ENCODE measurements around the gene SERHL2.
"Not testable (repeated sequence)": the region's sequence is repeated elsewhere in the genome, so short reads cannot be mapped to it uniquely, and the experiment has no call there.

SERHL2 gene

GRCh38 chr22:42608823-42609361 lies 55.1 kb downstream of the SERHL2 start:
- no peak for DNase-seq

- DNase-seq = no peak
Observed at GRCh38 chr22:42610186-42610585, 56.4 kb downstream of the SERHL2 start.

GRCh38 chr22:42611051-42611450 lies 57.3 kb downstream of the SERHL2 start:
- DNase-seq = no peak

- DNase-seq = no peak
Observed at GRCh38 chr22:42612336-42612735, 58.6 kb downstream of the SERHL2 start.

GRCh38 chr22:42613872-42614301 lies 60.1 kb downstream of the SERHL2 start:
- DNase-seq = no peak

GRCh38 chr22:42614312-42615091 lies 60.7 kb downstream of the SERHL2 start, which contains the start of gene POLDIP3:
Gene POLDIP3 (minus strand): TSS chr22:42614883. CDS start chr22:42614857, 26 bp downstream.
- DNase-seq = peak; percentile 98

GRCh38 chr22:42615092-42615859 lies 61.5 kb downstream of the SERHL2 start:
- peak; percentile 94 for DNase-seq

GRCh38 chr22:42615860-42616175 lies 62.1 kb downstream of the SERHL2 start:
- not testable (repeated sequence) for DNase-seq

GRCh38 chr22:42617155-42617983 lies 63.6 kb downstream of the SERHL2 start:
- DNase-seq = no peak

- no peak for DNase-seq
Observed at GRCh38 chr22:42619261-42620063, 65.7 kb downstream of the SERHL2 start.

GRCh38 chr22:42620084-42620483 lies 66.3 kb downstream of the SERHL2 start:
- DNase-seq = no peak

- peak; percentile 60 for DNase-seq
Observed at GRCh38 chr22:42621505-42622002, 67.8 kb downstream of the SERHL2 start.

- no peak for DNase-seq
Observed at GRCh38 chr22:42622061-42622710, 68.4 kb downstream of the SERHL2 start.

- no peak for DNase-seq
Observed at GRCh38 chr22:42623301-42623751, 69.6 kb downstream of the SERHL2 start.
